Esophagus muscularis mucosa (tissue), 4 donors: ENCODE data around the gene MOBP.

Experiments used
- CTCF ChIP-seq, 3 experiments: fragments of 200-600 bp in 2 of 3; fragments of 450-650 bp in 1 of 3; sonication (generic) in 2 of 3; IDR thresholded peaks; one replicate each; pipeline ENCODE4 v1.5.1; 2017 to 2019; ENCODE audit warnings: antibody characterized with exemption in 3 of 3, mild to moderate bottlenecking in 2 of 3, moderate library complexity in 1 of 3
- EP300 ChIP-seq: sonication (generic); formaldehyde crosslinking; IDR thresholded peaks from one replicate; pipeline ENCODE4 v1.6.1; 2017; ENCODE audit warnings: antibody characterized with exemption
- POLR2AphosphoS5 ChIP-seq, 2 donors: sonication (generic); formaldehyde crosslinking; IDR thresholded peaks; one replicate each; pipeline ENCODE4 v1.6.1; 2017; ENCODE audit warnings: antibody characterized with exemption in 2 of 2

GRCh38 chr3:39540162-39540921 is 72.9 kb downstream of the MOBP start:
- TF ChIP-seq EP300, result no peak
- no peak for TF ChIP-seq CTCF (IDR thresholded peaks at IDR 0.05)
- no peak for TF ChIP-seq POLR2AphosphoS5 (IDR thresholded peaks at IDR 0.05)
